HG03135 (cell line): ENCODE data around the gene ACER3.
"Not testable (repeated sequence)": the region's sequence is repeated elsewhere in the genome, so short reads cannot be mapped to it uniquely, and the experiment has no call there.

Experiments used
- ATAC-seq: cut with Tn5 transposase; IDR thresholded peaks from one replicate; pipeline ENCODE4 v1.9.1; 2021; ENCODE audit warnings: mild to moderate bottlenecking, moderate library complexity; ENCODE audit not compliant: unreplicated experiment

ACER3 gene

GRCh38 chr11:76835928-76836612 lies 24.6 kb upstream of the ACER3 start:
- ATAC-seq = no peak

- ATAC-seq = no peak
Measured at GRCh38 chr11:76836613-76837291, 24.0 kb upstream of the ACER3 start.

GRCh38 chr11:76837696-76838677 lies 22.7 kb upstream of the ACER3 start:
- ATAC-seq = no peak

GRCh38 chr11:76838678-76839068 lies 22.0 kb upstream of the ACER3 start:
- ATAC-seq = no peak

GRCh38 chr11:76839311-76839710 lies 21.4 kb upstream of the ACER3 start:
- ATAC-seq = no peak

- no peak for ATAC-seq
Measured at GRCh38 chr11:76841923-76842452, 18.7 kb upstream of the ACER3 start.

- ATAC-seq = no peak
Measured at GRCh38 chr11:76843907-76844306, 16.8 kb upstream of the ACER3 start.

GRCh38 chr11:76844511-76844910 lies 16.2 kb upstream of the ACER3 start:
- no peak for ATAC-seq

GRCh38 chr11:76845069-76845468 lies 15.6 kb upstream of the ACER3 start:
- no peak for ATAC-seq

- no peak for ATAC-seq
Measured at GRCh38 chr11:76846441-76846840, 14.3 kb upstream of the ACER3 start.

GRCh38 chr11:76849376-76849775 lies 11.3 kb upstream of the ACER3 start:
- ATAC-seq = no peak

GRCh38 chr11:76850130-76850529 lies 10.6 kb upstream of the ACER3 start:
- ATAC-seq = no peak

- no peak for ATAC-seq
Measured at GRCh38 chr11:76850815-76851214, 9.9 kb upstream of the ACER3 start.

- no peak for ATAC-seq
Measured at GRCh38 chr11:76854709-76855108, 6.0 kb upstream of the ACER3 start.

- not testable (repeated sequence) for ATAC-seq
Measured at GRCh38 chr11:76855670-76856069, 5.0 kb upstream of the ACER3 start.

- no peak for ATAC-seq
Measured at GRCh38 chr11:76856106-76856505, 4.6 kb upstream of the ACER3 start.

- ATAC-seq = no peak
Measured at GRCh38 chr11:76856571-76856970, 4.1 kb upstream of the ACER3 start.

GRCh38 chr11:76857781-76858410 lies 2.8 kb upstream of the ACER3 start:
- ATAC-seq = no peak

- no peak for ATAC-seq
Measured at GRCh38 chr11:76859708-76860227, 950 bp upstream of the ACER3 start.

- no peak for ATAC-seq
Measured at GRCh38 chr11:76861490-76861953, 804 bp downstream of the ACER3 start.
